NOMO-1 treated with dmso at 0.1 percent for 144 hours (cell line): ENCODE data around the gene CNNM1.

Experiments used
- DNase-seq: peaks from one replicate; lab custom pipeline; 2025; ENCODE audit not compliant: unreplicated experiment; lab: John Stamatoyannopoulos, UW

Gene CNNM1

DNA sequence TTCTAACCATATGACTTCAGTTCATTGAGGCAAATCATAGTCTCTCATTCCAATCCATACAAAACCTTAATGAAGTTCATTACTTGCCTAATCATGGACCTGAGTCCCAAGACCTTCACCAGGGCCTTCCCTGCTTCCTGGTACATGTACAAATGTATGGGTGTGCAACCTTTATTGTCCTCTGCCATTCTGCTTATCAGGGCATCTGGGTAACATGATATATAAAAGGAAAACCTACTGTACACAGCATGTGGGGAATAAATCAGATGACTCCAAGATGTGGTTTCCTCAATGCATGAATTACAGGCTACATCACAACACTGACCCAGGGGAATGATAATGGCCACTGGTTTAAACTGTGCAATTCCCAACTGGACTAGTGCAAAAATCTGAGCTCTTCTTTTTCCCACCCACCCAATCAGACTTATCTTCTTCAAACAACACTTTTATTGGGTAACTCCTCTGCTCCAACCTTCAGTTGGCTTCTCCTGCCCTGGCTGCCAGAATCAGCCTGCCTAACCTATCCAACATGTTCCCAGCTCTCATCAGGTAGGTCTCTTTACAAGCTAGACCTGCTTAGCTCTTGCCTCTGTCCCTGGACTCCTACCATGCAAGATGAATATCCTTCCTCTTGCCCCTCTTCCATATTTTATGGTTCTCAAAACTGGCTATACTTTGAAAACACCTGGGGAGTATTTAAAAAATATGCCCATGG is 89.9 kb downstream of the CNNM1 start:
- DNase-seq, result no peak

DNA sequence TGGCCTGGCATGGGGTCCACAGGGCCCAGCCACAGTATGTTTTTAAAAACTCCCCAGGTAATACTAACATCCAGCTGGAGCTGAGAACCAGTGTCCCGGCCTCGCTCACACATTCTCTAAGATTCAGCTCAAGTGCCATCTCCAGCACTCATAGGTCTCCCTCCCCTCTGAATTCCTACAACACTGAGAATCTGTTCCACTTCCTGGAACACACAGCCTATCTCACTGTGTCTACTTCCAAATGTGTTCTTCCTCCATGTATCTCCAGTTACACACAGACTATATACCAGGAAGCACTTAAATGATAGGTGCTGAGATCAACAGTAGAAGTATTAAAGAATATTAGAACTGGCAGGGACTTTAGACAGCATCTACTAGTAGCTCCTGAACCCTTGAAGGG is 90.5 kb downstream of the CNNM1 start:
- DNase-seq, result no peak

DNA sequence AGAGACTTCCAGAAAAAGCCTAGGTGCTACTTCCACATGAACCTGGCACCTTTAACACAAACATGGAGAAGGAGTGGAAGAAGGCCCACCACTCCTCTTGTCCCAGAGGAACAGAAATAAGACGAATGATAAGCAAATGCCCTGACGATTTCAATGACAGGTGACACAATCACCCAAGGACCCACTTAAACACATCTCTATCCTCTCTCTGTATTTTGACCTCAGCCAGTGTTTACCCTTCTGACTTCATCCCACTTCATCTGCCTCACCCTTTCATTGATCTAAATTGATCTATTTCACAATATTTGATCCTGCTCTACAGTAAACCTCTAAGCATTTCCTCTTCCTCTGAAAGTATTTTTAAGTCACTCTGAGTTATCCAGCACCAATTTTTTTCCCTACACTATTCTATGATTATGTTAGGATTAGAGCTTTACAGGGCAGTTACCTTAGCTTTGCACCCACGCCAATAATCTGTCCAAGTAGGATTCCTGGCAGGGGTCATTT is 92.1 kb downstream of the CNNM1 start:
- DNase-seq, result no peak

DNA sequence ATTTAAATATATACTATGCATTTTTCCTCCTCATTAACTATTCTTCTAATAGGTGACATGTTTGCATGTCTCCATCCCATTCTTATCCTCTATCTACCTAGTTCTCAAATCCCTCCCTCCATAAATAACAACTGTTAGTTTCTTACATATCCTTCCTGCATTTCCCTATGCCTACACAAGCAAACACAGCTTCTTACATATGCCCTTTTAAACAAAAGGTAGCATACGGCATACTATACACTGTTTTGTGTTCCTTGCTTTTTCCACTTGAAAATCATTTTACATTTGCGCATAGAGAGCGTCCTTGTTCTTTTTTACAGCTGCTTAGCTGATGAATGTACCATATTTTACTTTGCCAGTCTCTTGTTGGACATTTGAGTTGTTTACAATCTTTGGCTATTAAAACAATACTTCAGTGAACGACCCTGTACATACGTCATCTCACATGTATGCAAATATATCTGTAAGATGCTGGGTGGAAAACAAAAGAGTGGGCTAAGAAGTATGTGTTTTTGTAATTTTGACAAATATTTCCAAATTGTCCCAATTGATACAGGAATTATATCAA is 93.5 kb downstream of the CNNM1 start:
- no peak for DNase-seq

DNA sequence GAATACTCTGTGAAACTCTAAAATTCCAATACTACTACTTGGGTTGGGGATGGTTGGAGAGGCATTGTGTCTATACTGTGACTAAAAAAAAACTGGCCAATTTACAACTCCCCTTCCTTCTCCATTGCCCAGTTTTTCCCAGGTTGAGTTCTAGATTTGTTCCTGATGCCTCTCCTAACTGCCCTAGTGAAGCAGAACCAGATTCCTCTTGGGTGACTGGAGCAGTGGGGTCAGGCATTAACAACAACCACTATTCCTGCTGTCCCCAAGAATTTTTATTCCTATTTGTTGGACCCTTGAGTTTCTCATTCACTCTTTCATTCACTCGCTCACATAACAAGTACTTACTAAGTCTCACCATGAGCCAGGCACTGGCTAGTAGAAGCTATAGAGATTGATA is 95.5 kb downstream of the CNNM1 start:
- DNase-seq, result no peak

DNA sequence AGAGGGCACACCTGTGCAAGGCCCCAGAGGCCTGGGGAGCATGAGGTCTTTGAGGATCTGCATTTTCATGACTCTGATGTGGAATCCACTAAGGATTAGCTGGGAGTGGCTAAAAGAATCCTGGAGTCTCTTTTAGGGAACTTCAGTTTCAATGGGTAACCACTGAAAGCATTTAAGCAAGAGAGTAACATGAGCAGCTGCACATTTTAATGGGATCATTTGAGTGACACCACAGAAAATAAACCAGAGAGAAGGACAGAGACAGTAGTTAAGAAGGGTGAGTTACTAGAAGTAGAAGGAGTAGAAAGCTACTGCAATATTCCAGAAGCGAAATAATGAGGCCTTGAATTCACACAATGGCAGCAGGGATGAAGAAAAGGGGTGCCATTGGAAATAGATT is 96.0 kb downstream of the CNNM1 start:
- no peak for DNase-seq

DNA sequence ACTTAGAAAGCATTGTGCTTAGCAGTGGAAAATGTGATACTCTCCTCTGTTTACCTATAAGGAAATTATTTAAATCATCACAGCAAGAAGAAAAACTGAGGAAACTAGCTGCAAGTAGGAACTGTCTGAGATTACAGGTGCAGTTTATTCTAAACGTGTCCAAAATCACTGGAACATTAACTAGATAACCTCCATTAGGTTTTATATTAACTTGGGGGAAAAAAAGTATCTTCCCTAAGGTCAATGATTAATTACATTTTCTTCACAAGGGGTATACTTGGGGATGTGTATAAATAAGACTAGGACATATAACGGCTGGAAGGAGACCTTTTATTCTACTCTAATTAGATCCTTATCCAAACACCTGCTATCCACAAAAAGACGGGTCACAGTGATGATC is 97.5 kb downstream of the CNNM1 start:
- no peak for DNase-seq

DNA sequence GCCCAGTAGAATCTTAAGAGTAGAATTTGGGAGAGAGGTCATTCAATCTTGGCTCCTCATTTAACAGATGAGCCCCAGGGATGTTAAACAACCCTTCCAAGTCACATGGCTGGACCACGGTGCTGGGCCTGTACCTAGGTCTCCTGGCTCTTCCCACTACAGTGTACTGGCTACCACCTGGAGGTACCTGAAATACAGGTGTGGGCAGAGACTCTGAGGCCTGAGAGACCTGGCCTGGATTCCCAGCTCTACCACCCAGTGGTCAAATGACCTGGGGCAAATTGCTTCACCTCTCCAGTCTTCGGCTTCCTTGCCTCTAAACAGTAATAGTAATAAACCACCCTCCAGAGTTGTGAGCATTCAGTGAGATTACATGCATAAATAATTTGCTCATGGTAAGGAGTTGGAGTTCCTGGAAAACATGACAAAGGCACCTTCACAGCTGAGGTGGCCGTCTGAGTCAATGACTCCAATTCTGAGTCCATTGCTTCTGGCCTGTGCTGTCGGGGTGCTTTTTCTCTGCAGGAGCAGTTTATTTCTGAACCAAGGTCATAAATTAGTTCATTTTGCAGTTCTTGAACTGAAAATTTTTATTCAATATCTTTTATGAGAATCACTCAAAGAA is 98.5 kb downstream of the CNNM1 start:
- no peak for DNase-seq

DNA sequence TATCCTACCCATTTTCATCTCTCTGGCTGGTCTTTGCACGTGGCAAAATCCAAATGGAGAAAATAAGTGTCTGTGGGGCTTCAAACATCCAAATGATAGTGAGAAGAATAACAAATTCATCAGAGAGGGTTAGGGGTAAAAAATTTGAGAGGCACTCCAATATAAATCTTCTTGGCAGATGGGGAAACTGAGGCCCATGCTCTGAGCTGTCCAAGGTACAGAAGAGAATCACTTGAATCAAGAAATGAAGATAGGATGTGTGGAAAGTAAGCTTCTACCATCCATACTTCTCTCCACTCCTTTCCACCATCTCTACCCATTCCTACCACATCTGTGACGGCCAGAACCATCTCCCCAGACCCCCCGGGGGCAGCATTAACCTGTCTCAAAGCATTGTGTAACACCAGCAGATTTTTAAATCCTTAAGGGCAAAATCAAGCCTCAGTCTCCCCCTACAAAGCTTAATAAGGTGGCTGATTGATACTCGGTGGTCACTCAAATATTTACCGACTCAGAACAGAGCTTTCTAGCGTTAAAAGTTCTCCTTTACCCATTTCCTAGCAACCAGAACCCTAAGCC is 100.5 kb downstream of the CNNM1 start:
- no peak for DNase-seq

DNA sequence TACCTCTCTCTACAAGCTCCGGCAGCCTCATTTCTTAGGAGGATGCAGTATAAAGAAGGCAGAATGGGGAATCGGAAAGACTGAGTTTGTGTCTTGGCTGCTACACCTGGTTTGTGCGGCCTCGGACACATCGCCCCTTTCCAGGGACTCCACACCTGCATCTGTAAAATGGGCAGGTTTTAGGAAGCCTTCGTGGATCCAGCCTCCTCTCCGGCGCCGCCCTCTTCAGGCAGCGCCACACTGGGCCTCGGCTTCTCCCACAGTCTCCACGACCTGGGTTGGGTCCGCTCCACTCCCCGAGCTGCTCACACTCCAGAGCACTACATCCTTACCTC is 100.9 kb downstream of the CNNM1 start:
- no peak for DNase-seq

DNA sequence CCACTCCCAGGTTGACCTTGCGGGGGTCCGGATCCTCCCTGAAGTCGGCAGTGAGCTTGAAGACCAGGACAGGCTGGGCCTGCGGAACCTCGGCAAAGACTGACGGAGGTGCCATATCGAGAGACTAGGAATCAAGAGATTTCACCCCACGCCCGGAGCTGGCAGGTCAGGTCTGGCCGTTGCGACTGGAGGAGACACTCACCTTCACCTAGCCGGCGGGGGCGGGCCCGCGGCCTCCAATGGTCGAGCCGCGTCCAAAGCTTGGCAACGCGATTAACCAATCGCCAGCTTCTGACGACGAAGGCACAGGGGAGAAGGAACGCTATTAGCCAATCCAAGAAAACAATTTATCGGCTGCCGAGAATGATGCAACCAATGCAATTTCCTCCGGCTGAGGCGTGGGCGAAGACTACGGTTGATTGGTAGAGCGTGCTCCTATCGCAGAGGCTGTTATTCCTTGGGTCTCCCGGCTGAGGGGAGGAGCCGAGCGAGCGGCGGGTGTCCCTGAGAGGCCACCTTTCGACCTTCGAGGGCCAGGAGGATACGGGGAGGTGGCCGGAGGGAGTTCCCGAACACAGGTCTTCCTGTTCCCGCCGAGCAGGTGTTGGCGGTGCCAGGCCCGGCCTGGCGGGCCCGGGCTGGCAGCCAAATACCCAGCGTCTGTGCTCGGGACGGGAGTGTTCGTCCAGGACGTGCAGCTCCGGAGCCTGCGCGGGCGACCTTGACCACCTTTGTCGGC is 101.5 kb downstream of the CNNM1 start, which contains the start of gene GOT1:
GOT1 (minus strand) TSS at position 174 of the 739 bp plus-strand sequence; CDS start at position 115, 59 bp downstream.
- peak; percentile 97 for DNase-seq

DNA sequence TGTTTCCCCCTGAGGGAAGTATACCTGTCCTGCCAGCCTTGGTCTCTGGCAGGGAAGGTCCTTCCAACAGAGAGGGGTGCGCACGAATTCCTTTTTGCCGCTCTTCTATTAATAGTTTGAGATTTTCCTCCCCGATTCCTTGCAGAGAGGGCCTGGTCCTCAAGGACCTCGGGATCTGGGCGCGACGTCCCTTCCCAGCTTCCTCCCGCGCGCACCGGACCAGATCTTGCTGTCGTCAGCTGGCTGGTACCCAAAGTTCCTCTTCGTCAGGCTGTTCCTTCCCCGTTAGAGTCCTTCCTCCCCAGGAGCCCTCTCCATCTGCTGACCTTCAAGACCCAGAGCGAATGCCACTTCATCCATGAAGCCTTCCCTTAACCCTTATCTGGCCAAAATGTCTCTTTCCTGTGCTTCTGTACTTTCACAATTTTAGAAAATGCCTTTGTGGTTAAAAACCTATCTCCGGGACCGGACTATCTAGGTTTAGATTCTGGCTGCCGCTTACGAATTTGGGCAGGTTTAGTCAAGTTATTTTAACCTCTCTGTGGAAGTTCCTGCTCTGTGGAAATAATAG is 102.1 kb downstream of the CNNM1 start:
- peak; percentile 5 for DNase-seq

DNA sequence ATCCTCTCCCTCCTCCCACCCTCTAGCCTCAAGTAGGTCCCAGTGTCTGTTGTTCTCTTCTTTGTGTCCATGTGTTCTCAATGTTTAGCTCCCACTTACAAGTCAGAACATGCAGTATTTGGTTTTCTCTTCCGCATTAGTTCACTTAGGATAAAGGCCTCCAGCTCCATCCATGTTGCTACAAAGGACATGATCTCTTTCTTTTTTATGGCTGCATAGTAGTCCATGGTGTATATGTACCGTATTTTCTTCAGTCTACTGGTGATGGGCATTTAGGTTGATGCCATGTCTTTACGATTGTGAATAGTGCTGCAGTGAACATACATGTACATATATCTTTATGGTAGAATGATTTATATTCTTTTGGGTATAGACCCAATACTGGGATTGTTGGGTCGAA is 102.9 kb downstream of the CNNM1 start:
- no peak for DNase-seq

DNA sequence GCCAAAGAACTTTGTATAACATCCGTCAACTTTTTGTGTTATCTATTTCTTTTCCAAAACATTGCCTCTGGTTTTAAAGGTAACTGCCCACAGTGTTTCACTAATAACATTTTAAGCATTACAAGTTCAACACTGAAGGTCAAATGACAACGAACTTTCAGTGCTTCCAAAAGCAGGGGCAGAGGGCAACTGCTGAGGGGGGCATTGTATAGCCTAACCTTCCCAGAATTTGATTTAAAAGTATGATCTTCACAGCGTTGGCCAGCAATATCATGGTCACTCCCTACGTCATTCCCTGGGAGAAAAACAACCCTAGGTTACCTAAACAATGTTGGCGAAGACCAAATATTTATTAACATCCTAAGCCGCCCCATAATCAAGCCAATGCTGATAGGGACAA is 103.7 kb downstream of the CNNM1 start:
- no peak for DNase-seq

DNA sequence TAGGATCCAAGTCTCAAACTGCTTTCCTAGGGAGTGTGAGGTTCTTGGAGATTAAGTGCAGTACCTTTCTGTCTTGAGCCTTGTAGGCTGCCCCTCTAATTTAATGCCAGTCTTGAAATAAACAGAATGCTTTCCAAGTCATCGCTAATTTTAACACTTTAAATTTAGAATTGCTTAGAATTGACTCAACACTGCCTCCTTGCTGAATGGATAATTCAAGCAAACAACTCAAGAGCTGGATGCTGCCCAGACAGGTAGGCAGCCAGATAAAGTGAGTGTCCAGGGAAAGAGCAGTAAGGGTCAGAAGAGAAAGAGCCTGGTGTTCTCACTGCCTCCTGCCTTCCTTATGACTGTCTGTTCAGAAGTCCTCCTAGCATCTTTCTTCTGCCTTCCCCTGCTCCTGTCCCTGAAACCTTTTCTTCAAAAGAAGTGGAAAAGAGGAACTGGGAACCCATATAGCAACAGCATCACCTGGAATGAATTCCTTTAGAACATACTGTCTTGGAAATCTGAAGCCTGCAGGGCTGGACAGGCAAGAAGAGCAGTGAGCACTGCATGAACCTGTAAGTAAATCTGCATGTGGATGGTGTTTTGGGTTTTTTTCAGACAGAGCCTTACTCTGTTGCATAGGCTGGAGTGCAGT is 104.3 kb downstream of the CNNM1 start:
- no peak for DNase-seq

DNA sequence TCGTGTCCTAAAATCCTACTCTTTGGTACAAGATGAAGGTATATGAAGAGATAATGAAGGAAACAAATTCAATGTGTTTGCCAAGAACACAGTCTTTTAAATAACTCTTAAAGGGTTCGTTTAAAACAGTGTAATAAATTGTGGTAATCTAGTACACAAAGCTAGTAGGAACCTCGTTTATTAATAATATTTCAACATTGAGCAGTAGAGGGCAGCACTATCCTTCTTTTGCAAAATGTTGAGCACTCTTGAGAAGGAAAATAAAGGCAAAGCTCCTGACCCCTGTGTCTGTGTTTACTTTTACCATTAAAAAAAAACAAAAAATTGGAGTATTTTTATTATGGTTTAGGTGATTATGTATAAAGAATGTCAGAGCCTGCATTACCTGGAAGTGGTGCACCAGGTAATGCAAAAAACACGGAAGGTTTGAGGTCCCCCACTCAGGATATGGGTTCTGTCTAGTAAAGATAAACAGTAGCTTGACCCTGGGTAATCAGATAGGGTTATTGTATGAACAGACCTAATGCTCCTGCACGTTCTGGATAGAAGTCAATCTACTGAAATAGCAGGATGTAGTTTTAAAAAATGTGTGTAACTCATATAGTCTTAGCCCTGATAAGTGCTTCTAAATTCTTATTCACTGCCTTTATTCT is 107.0 kb downstream of the CNNM1 start:
- DNase-seq, result peak; percentile 18

DNA sequence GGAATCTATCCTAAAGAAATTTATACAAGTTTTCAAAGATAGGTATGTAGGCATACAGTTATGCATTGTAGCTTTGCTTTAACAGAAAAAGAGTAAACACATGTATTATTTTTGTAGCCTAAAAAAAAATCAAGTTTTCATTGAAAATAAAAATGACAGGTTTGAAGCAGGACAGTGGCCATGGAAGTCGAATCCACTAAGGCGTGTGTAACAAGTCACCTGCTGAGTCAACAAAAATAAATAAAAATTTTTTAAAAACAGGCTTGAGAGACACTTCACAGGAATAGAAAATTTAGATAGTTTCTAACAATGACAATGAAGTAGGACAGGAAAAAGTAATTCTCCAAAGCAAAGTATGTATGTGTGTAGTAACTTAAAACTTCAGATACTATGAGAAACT is 109.7 kb downstream of the CNNM1 start:
- DNase-seq, result no peak

DNA sequence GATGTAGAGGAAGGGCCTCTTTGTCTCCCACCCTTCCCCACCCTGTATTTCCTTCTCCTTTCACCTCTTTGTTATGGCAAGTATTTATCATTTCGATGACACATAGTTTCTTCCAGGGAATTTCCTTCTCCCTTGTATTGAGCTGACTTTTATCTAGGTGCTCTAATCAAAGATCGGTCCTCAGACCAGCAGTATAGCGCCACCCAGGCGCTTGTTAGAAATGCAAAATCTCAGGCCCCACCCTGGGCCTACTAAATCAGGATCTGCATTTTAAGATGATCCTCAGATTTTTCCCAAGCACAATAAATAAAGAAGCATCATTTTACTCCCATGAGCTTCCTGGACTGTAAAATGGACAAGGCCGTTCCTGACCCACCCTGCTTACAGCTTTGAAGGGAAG is 113.2 kb downstream of the CNNM1 start:
- DNase-seq, result no peak

DNA sequence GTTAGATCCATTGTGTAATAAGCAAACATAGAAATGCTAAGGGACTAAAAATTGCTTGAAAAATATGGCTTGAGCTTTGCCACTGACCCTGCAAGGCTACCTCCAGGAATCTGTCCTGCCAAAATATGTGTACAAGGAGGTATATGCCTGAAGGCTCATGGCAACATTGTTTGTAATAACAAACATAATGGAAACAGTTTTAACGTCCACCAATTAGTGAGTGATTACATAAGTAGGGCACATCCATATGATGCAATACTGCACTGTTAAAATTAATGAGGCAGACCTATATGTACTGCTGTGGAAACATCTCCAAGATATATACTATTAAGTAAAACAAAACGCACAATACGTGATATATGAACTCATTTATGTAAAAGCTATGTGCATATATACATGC is 114.3 kb downstream of the CNNM1 start:
- peak; percentile 15 for DNase-seq
